ENCODE measurements around the gene NOTUM.

GRCh38 chr17:81996232-81996756 lies 35.3 kb upstream of the NOTUM start:
- no peak for TF ChIP-seq CTCF (conservative IDR thresholded peaks at IDR 0.05; ENCODE audit: low read length)
- no peak for TF ChIP-seq EZH2phosphoT487 (IDR thresholded peaks at IDR 0.05; ENCODE audit: borderline replicate concordance, low read depth, low read length)
